ENCODE data around the gene BHMT.
"Not testable (repeated sequence)": the region's sequence is repeated elsewhere in the genome, so short reads cannot be mapped to it uniquely, and the experiment has no call there.

BHMT gene

GRCh38 chr5:79111960-79112702, 522 bp downstream of the BHMT start:
- no peak for DNase-seq

GRCh38 chr5:79112703-79113058, 1.1 kb downstream of the BHMT start:
- no peak for DNase-seq

- no peak for DNase-seq
Observed at GRCh38 chr5:79119486-79119885, 7.9 kb downstream of the BHMT start.

- DNase-seq = no peak
Observed at GRCh38 chr5:79120221-79120620, 8.6 kb downstream of the BHMT start.

- no peak for DNase-seq
Observed at GRCh38 chr5:79122973-79123372, 11.4 kb downstream of the BHMT start.

GRCh38 chr5:79124607-79125006, 13.0 kb downstream of the BHMT start:
- no peak for DNase-seq

GRCh38 chr5:79130781-79131180, 19.2 kb downstream of the BHMT start:
- DNase-seq = no peak

- no peak for DNase-seq
Observed at GRCh38 chr5:79133121-79133656, 21.6 kb downstream of the BHMT start.

- peak; percentile 67 to 79 for DNase-seq
Observed at GRCh38 chr5:79133657-79134451, 22.2 kb downstream of the BHMT start.

- no peak for DNase-seq
Observed at GRCh38 chr5:79135790-79136553, 24.4 kb downstream of the BHMT start.

GRCh38 chr5:79136618-79137017, 25.0 kb downstream of the BHMT start:
- no peak for DNase-seq

GRCh38 chr5:79140553-79140952, 28.9 kb downstream of the BHMT start:
- no peak for DNase-seq

- no peak for DNase-seq
Observed at GRCh38 chr5:79143684-79144379, 32.2 kb downstream of the BHMT start.

- DNase-seq = no peak
Observed at GRCh38 chr5:79147076-79147475, 35.5 kb downstream of the BHMT start.

GRCh38 chr5:79149433-79149832, 37.8 kb downstream of the BHMT start:
- no peak for DNase-seq

GRCh38 chr5:79151942-79152671, 40.5 kb downstream of the BHMT start:
- DNase-seq = no peak

- DNase-seq = no peak
Observed at GRCh38 chr5:79157305-79157704, 45.7 kb downstream of the BHMT start.

GRCh38 chr5:79161647-79162046, 50.0 kb downstream of the BHMT start:
- not testable (repeated sequence) for DNase-seq

- DNase-seq = no peak
Observed at GRCh38 chr5:79168031-79168430, 56.4 kb downstream of the BHMT start.

GRCh38 chr5:79170661-79171060, 59.1 kb downstream of the BHMT start:
- DNase-seq = no peak

- no peak for DNase-seq
Observed at GRCh38 chr5:79171635-79172245, 60.1 kb downstream of the BHMT start.

- no peak for DNase-seq
Observed at GRCh38 chr5:79172269-79172668, 60.7 kb downstream of the BHMT start.
